H1 (cell line): Measurements from ENCODE around the gene MRPS15. TPM values are rescaled to one million over a fixed set of nuclear protein-coding genes. Genes with fewer than 3 reads are reported as not detected.

Source experiments
- CTCF ChIA-PET: fragments of 300-600 bp; sonication (Branson Sonifier 250); formaldehyde crosslinking; loops from one replicate; lab custom pipeline; 2021; ENCODE audit not compliant: partially characterized antibody; lab: Charles Lee
- POLR2A ChIA-PET: fragments of 300-600 bp; sonication (Branson Sonifier 250); formaldehyde crosslinking; loops from one replicate; lab custom pipeline; 2021; ENCODE audit warnings: inconsistent platforms; ENCODE audit not compliant: partially characterized antibody; lab: Charles Lee
- DNase-seq, 2 experiments: peaks; one replicate each; pipeline versions ENCODE4 v3.0.0 to v3.0.0-alpha.2; 2010 to 2022; ENCODE audit warnings: low spot score in 2 of 2, low read depth in 1 of 2, mixed read lengths in 1 of 2
- FAIRE-seq: peaks from 2 replicates; lab custom pipeline; 2011; peaks lifted over from hg19 to GRCh38; lab: Jason Lieb, UNC
- H2AFZ ChIP-seq: 2 replicates; pipeline ENCODE4 v1.8.1; 2012; ENCODE audit warnings: low read length, inconsistent platforms
- H2AK5ac ChIP-seq: 2 replicates; pipeline ENCODE4 v1.6.1; 2013; ENCODE audit warnings: low read depth, low read length
- H2BK120ac ChIP-seq: replicated peaks from 2 replicates; pipeline ENCODE3; 2013; ENCODE audit warnings: low read depth, low read length, inconsistent platforms
- H2BK12ac ChIP-seq: 2 replicates; pipeline ENCODE4 v1.6.1; 2013; ENCODE audit warnings: low read depth, low read length
- H2BK15ac ChIP-seq: 2 replicates; pipeline ENCODE4 v1.6.1; 2013; ENCODE audit warnings: low read length
- H2BK20ac ChIP-seq: 2 replicates; pipeline ENCODE4 v1.6.1; 2013; ENCODE audit warnings: low read length
- H2BK5ac ChIP-seq: 2 replicates; pipeline ENCODE4 v1.6.1; 2013; ENCODE audit warnings: low read depth, low read length
- H3K14ac ChIP-seq: 2 replicates; pipeline ENCODE4 v1.6.1; 2013; ENCODE audit warnings: inconsistent platforms; ENCODE audit not compliant: insufficient read length
- H3K18ac ChIP-seq: 2 replicates; pipeline ENCODE4 v1.6.1; 2013; ENCODE audit warnings: low read length; ENCODE audit errors: extremely low read depth
- H3K23ac ChIP-seq: 2 replicates; pipeline ENCODE4 v1.6.1; 2013; ENCODE audit warnings: inconsistent platforms; ENCODE audit not compliant: insufficient read length
- H3K23me2 ChIP-seq: 2 replicates; pipeline ENCODE4 v1.6.1; 2013; ENCODE audit warnings: low read depth, low read length
- H3K27ac ChIP-seq: 2 replicates; pipeline ENCODE4 v1.6.1; 2011; ENCODE audit warnings: low read depth, low read length, inconsistent platforms
- H3K27me3 ChIP-seq, 4 experiments: replicated peaks in 1 of 4; 1 replicate in 1 of 4; 2 replicates in 3 of 4; pipeline versions ENCODE4 v1.6.1 to v1.8.1; 2011 to 2013; ENCODE audit warnings: low read length in 3 of 4, mild to moderate bottlenecking in 3 of 4, inconsistent platforms in 2 of 4, mixed read lengths in 2 of 4, moderate library complexity in 1 of 4; ENCODE audit not compliant: control insufficient read depth in 3 of 4, insufficient read depth in 3 of 4; ENCODE audit errors: extremely low read depth in 1 of 4
- H3K36me3 ChIP-seq, 4 experiments: 2 replicates each; pipeline versions ENCODE4 v1.6.1 to v1.8.1; 2011 to 2013; ENCODE audit warnings: mild to moderate bottlenecking in 4 of 4, low read length in 3 of 4, moderate library complexity in 2 of 4, control low read depth in 1 of 4, inconsistent platforms in 1 of 4; ENCODE audit not compliant: insufficient read depth in 4 of 4, control insufficient read depth in 2 of 4
- H3K4ac ChIP-seq: replicated peaks from 2 replicates; pipeline ENCODE3; 2013; ENCODE audit warnings: low read length, low read depth, mixed read lengths, inconsistent platforms; ENCODE audit not compliant: insufficient read length
- H3K4me1 ChIP-seq, 4 experiments: replicated peaks in 1 of 4; 1 replicate in 1 of 4; 2 replicates in 3 of 4; pipeline versions ENCODE4 v1.6.1 to v1.8.1; 2011 to 2013; ENCODE audit warnings: low read length in 3 of 4, inconsistent platforms in 2 of 4, mixed read lengths in 1 of 4; ENCODE audit not compliant: insufficient read depth in 4 of 4, control insufficient read depth in 3 of 4
- H3K4me2 ChIP-seq, 2 experiments: 2 replicates each; pipeline versions ENCODE4 v1.6.1 to v1.8.1; 2011 to 2013; ENCODE audit warnings: low read depth in 2 of 2, low read length in 2 of 2, control low read depth in 1 of 2, inconsistent platforms in 1 of 2, mild to moderate bottlenecking in 1 of 2; ENCODE audit not compliant: insufficient read depth in 1 of 2
- H3K4me3 ChIP-seq, 4 experiments: fragments of 200-600, 300-600 bp in 1 of 4; sonication (generic), shearing (Covaris generic), sonication (Bioruptor Twin) in 1 of 4; 2 replicates each; pipeline versions ENCODE4 v1.5.1 to v1.8.1; 2011 to 2016; ENCODE audit warnings: low read length in 4 of 4, low read depth in 3 of 4, control low read depth in 2 of 4, inconsistent platforms in 2 of 4, mild to moderate bottlenecking in 2 of 4, mixed read lengths in 1 of 4, moderate library complexity in 1 of 4; ENCODE audit not compliant: insufficient read depth in 2 of 4; ENCODE audit errors: extremely low read depth in 1 of 4
- H3K56ac ChIP-seq: replicated peaks from 2 replicates; pipeline ENCODE3; 2013; ENCODE audit warnings: low read depth, mild to moderate bottlenecking, mixed read lengths, low read length, inconsistent platforms; ENCODE audit not compliant: insufficient read length
- H3K79me1 ChIP-seq: 2 replicates; pipeline ENCODE4 v1.6.1; 2013; ENCODE audit warnings: low read depth, low read length, control low read depth
- H3K79me2 ChIP-seq, 2 experiments: 2 replicates each; pipeline versions ENCODE4 v1.6.1 to v1.8.1; 2012 to 2013; ENCODE audit warnings: low read length in 2 of 2, mild to moderate bottlenecking in 2 of 2, inconsistent platforms in 1 of 2; ENCODE audit not compliant: insufficient read depth in 2 of 2, control insufficient read depth in 1 of 2
- H3K9ac ChIP-seq, 4 experiments: replicated peaks in 1 of 4; 1 replicate in 1 of 4; 2 replicates in 3 of 4; pipeline versions ENCODE4 v1.6.1 to v1.8.1; 2011 to 2013; ENCODE audit warnings: low read depth in 3 of 4, low read length in 3 of 4, control low read depth in 2 of 4, mild to moderate bottlenecking in 2 of 4, moderate library complexity in 2 of 4, inconsistent platforms in 1 of 4; ENCODE audit errors: extremely low read depth in 1 of 4
- H3K9me3 ChIP-seq, 2 experiments: 2 replicates each; pipeline versions ENCODE4 v1.6.1 to v1.8.1; 2012 to 2013; ENCODE audit warnings: mild to moderate bottlenecking in 2 of 2, moderate library complexity in 2 of 2, control low read depth in 1 of 2, inconsistent platforms in 1 of 2, low read depth in 1 of 2, low read length in 1 of 2, mixed read lengths in 1 of 2; ENCODE audit not compliant: insufficient read depth in 2 of 2
- H4K20me1 ChIP-seq, 2 experiments: replicated peaks in 1 of 2; 2 replicates each; pipeline versions ENCODE3 to v1.8.1; 2011 to 2013; ENCODE audit warnings: inconsistent platforms in 2 of 2, low read length in 2 of 2, mild to moderate bottlenecking in 1 of 2; ENCODE audit not compliant: insufficient read depth in 2 of 2, control insufficient read depth in 1 of 2
- H4K5ac ChIP-seq: 2 replicates; pipeline ENCODE4 v1.6.1; 2013; ENCODE audit warnings: low read length, low read depth, mixed read lengths, inconsistent platforms; ENCODE audit not compliant: insufficient read length
- H4K8ac ChIP-seq: 2 replicates; pipeline ENCODE4 v1.8.0; 2013; ENCODE audit warnings: mild to moderate bottlenecking, moderate library complexity, low read length, inconsistent platforms; ENCODE audit not compliant: insufficient read depth; ENCODE audit errors: extremely low read depth
- H4K91ac ChIP-seq: replicated peaks from 2 replicates; pipeline ENCODE3; 2013; ENCODE audit warnings: low read length, mixed read lengths, inconsistent platforms; ENCODE audit not compliant: insufficient read length
- CBX8 ChIP-seq: fragments of 300-800, 300-1000 bp; sonication (generic); IDR thresholded peaks from 2 replicates; pipeline ENCODE4 v1.7.1; 2016; ENCODE audit warnings: low read depth, low read length, borderline replicate concordance
- SAP30 ChIP-seq: fragments of 300-600 bp; sonication (generic); IDR thresholded peaks from 2 replicates; pipeline ENCODE4 v1.7.1; 2012; ENCODE audit warnings: low read length, moderate library complexity, mild to moderate bottlenecking, inconsistent platforms; ENCODE audit not compliant: insufficient read depth, insufficient replicate concordance
- WGBS, 2 experiments: shearing (Covaris generic) in 1 of 2; methylation state at CpG; one replicate each; pipeline versions ENCODE4 v1.1.6 to v1.1.7; 2013 to 2015; ENCODE audit warnings: low lambda C conversion rate in 2 of 2, mixed read lengths in 2 of 2, inconsistent platforms in 1 of 2, low coverage in 1 of 2, missing lambda C conversion rate in 1 of 2; ENCODE audit not compliant: insufficient replicate concordance in 2 of 2, insufficient coverage in 1 of 2, insufficient read length in 1 of 2; ENCODE audit errors: extremely low coverage in 1 of 2, missing lambda C conversion rate in 1 of 2; 5-methylcytosine and 5-hydroxymethylcytosine counted together
- polyA plus RNA-seq, 7 experiments: library from polyadenylated mRNA; depleted of rRNA in 3 of 7; stranded (reverse) in 5 of 7; unstranded in 2 of 7; fragments of >200 nt in 5 of 7; fragments of 200-250 nt in 2 of 7; gene quantifications; 1 replicate in 5 of 7; 2 replicates in 1 of 7; 4 replicates in 1 of 7; pipeline versions ENCODE4 v1.2.1 to v1.2.3, GENCODE V29; 2011 to 2013; ENCODE audit warnings: missing spikeins in 2 of 7, mixed read lengths in 2 of 7
- total RNA-seq: library from RNA; stranded (reverse); fragmentation: NEBNext Ultra II Directional; extraction: Animal tissue kit (Norgen Biotek cat#: 25700); gene quantifications from 2 replicates; pipeline ENCODE4 v1.2.1, GENCODE V29; 2021

Gene MRPS15
- total and polyA plus RNA-seq, 2 of the 8 experiments (the other 6 are each of a cell fraction or from before 2014, with no cell fraction given) = 53.6 to 129 TPM

DNA sequence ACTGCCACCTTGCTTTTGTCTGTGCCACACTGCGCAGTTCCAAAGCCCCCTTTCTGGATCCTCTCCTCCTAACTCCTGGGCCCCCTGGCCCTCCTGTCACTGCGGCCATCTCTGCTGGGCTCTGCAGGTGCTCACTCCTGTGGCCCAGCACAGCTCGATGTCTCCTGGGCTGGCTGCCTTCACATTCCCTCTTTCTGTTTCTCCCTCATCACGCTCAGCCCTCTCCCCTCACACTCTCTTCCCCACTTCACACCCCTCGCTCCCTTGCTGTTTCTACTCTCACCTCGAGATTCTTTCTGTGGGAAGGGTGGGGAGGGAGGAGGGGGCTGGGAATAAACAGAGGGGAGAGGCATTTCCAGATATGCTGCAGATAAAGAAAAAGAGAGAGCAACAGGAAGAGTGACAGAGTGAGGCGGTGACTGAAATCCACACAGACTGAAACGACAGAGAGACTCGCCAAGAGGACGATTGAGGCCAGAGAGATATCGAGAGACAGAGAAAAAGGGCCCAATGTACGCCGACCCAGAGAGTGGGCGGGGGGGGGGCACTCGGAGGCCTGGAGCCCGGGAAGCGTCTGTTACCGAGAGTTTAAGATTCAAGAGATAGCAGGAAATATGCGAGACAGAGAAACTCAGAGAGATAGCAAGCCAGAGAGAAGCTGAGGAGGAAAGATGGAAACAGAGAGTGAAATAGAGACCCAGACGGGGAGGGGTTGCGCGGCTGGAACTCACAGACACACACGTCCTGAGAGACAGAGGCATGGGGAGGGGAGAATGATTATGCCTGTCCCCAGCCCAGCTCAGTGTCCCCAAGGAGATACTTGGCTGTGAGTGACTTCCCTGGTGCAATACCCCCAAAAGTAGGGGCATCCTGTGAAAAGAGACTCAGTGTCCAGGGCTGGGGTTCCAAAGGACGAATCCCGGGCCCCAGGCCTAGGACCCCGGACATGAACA is 17.9 kb upstream of the MRPS15 start:
- H2BK20ac ChIP-seq = no peak overlapping the region
- no peak overlapping the region for H4K91ac ChIP-seq
- H3K4me3 ChIP-seq = no peak overlapping the region
- H3K23me2 ChIP-seq = no peaks in the 10 kb centered on the region
- TF ChIP-seq SAP30 = no peak
- TF ChIP-seq CBX8 = no peak
- no peak overlapping the region for H2AK5ac ChIP-seq
- H2BK120ac ChIP-seq = no peak overlapping the region
- peaks cover 0 to 2% (median 0%) of the 10 kb centered on the region in 4 experiments; a peak in 3 of 7 replicates for H3K4me1 ChIP-seq
- H3K27ac ChIP-seq = no peak overlapping the region
- no peaks in the 10 kb centered on the region for H3K79me2 ChIP-seq
- ChIA-PET CTCF (interaction anchor here (0.6 to 1.7 kb wide), 8 partner anchors 11 to 333 kb away, joined by 3 to 11 read pairs (median 3); partner anchors contain the start of genes MRPS15 and TRAPPC3), POLR2A (interaction anchor here (0.8 to 1.0 kb wide), 3 partner anchors 11 to 28 kb away, joined by 3 to 4 read pairs (median 4); partner anchors contain the start of gene MRPS15)
- no peaks in the 10 kb centered on the region for H4K20me1 ChIP-seq
- no peak overlapping the region for H2AFZ ChIP-seq
- no peaks in the 10 kb centered on the region for H3K79me1 ChIP-seq
- no peak overlapping the region; a peak in 2 of 7 replicates for H3K9ac ChIP-seq
- H2BK12ac ChIP-seq = 0 out of 2 replicates have a peak overlapping the region, but pooled peaks have one; percentile 14
- DNase-seq (no peak), FAIRE-seq (no peak)
- WGBS, 2 experiments = 93 to 100% methylated on average over 2 to 18 of the region's 26 CpGs
- H3K23ac ChIP-seq = no peak overlapping the region
- H3K4me2 ChIP-seq = no peak overlapping the region
- H3K56ac ChIP-seq = no peak overlapping the region
- H3K27me3 ChIP-seq = no peaks in the 10 kb centered on the region
- H4K5ac ChIP-seq = no peak overlapping the region
- H4K8ac ChIP-seq = peak overlapping the region; percentile 35; the same call in 1 of the 2 replicates
- H3K14ac ChIP-seq = no peak overlapping the region
- H3K4ac ChIP-seq = no peak overlapping the region
- H3K9me3 ChIP-seq = no peaks in the 10 kb centered on the region
- H2BK5ac ChIP-seq = no peak overlapping the region
- no peak overlapping the region for H3K18ac ChIP-seq
- no peaks in the 10 kb centered on the region for H3K36me3 ChIP-seq
- H2BK15ac ChIP-seq = no peak overlapping the region
